GM12872 (cell line): ENCODE measurements around the gene ACCS.

Experiments used
- TF ChIP-seq, protein P1 (sequence below): IDR thresholded peaks from 3 replicates; pipeline ENCODE4 v1.5.1; 2011; ENCODE audit warnings: low read depth, mild to moderate bottlenecking, low read length, moderate library complexity; ENCODE audit not compliant: insufficient read depth

ACCS gene

GRCh38 chr11:44033411-44033850 is 32.6 kb upstream of the ACCS start:
- TF ChIP-seq, protein P1, sequence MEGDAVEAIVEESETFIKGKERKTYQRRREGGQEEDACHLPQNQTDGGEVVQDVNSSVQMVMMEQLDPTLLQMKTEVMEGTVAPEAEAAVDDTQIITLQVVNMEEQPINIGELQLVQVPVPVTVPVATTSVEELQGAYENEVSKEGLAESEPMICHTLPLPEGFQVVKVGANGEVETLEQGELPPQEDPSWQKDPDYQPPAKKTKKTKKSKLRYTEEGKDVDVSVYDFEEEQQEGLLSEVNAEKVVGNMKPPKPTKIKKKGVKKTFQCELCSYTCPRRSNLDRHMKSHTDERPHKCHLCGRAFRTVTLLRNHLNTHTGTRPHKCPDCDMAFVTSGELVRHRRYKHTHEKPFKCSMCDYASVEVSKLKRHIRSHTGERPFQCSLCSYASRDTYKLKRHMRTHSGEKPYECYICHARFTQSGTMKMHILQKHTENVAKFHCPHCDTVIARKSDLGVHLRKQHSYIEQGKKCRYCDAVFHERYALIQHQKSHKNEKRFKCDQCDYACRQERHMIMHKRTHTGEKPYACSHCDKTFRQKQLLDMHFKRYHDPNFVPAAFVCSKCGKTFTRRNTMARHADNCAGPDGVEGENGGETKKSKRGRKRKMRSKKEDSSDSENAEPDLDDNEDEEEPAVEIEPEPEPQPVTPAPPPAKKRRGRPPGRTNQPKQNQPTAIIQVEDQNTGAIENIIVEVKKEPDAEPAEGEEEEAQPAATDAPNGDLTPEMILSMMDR, result no peak

GRCh38 chr11:44033856-44034255 is 32.2 kb upstream of the ACCS start:
- TF ChIP-seq, protein P1, result no peak

- TF ChIP-seq, protein P1, result no peak
Measured at GRCh38 chr11:44034639-44035038, 31.4 kb upstream of the ACCS start.

DNA sequence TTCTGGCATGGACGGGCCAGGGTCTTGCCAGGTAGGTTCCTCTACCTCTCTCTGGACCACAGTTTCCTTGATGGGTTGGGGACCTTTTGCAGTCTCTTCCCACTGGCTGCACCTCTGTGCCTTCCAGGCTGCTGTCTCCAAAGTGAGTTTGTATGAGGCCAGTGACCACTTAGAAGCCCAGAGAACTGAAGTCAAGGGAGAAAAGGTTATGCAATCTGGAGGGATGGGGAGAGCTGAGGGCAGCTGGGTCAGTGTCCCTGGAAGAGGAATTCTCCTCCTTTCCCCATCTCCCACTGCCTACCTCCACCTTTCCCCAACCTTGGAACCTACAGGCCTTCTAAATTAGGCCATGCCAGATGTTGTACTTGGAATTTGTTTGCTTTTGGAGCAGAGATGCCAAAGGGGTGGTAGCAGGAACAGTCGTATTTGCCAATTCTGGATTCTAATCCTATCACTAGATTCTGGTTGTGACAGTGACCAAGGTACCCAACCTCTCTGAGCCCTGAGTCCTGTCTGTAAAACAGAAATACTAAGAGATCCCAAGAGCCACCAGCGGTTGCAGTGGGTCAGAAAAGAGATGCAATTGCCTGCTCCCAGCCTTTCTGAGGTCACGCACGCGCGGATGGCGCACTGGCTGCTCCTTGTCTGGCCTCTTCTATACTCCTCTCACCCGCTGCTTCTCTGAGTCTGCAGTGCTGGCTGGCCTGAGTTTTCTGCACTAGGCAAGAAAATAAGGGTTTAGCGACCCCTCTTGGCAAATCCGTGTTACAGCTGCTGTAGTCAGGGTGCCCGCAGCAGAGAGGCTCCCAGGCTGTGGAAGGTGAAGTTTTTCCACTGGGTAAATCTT is 29.0 kb upstream of the ACCS start:
- TF ChIP-seq, protein P1, result peak; percentile 79

GRCh38 chr11:44037658-44037998 is 28.4 kb upstream of the ACCS start:
- TF ChIP-seq, protein P1, result no peak

DNA sequence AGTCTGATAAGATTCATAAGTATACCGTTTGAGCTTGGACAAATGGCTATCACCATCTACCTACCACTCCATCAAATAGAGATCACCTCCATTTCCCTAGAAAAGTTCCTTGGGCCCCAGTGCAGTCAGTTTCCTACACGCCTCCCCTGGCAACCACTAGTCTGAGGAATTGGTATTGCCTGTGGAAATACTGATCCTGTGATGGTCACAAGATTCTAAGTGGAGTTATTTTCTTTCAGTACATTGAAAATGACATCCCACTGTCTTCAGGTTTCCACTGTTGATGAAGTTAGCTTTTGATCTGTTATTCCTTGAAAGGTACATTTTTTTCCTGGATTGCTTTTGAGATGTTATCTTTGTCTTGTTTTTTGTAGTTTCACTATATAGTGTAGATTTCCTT is 22.9 kb upstream of the ACCS start:
- TF ChIP-seq, protein P1, result no peak

GRCh38 chr11:44046182-44046581 is 19.9 kb upstream of the ACCS start:
- TF ChIP-seq, protein P1, result no peak

GRCh38 chr11:44047298-44047697 is 18.8 kb upstream of the ACCS start:
- TF ChIP-seq, protein P1, result no peak
